HG02973 (cell line): ENCODE results near the gene NR0B2.
A peak's percentile ranks its signal among the peaks of the same experiment; 100 is the strongest.
"Not testable (repeated sequence)": the region's sequence is repeated elsewhere in the genome, so short reads cannot be mapped to it uniquely, and the experiment has no call there.

ENCODE experiments used
- ATAC-seq: cut with Tn5 transposase; IDR thresholded peaks from one replicate; pipeline ENCODE4 v1.9.1; 2021; ENCODE audit warnings: moderate library complexity; ENCODE audit not compliant: unreplicated experiment

The NR0B2 gene

GRCh38 chr1:26894263-26894662, 19.5 kb downstream of the NR0B2 start:
- no peak for ATAC-seq

- ATAC-seq: peak; percentile 14
Observed at GRCh38 chr1:26890467-26890796, 23.3 kb downstream of the NR0B2 start.

GRCh38 chr1:26889551-26890466, 24.0 kb downstream of the NR0B2 start, which contains the start of gene GPN2:
Gene GPN2, minus strand, starts transcription at chr1:26890283. Its CDS starts 187 bp downstream, at chr1:26890096.
- peak; percentile 78 for ATAC-seq

- ATAC-seq: no peak
Observed at GRCh38 chr1:26888231-26888630, 25.5 kb downstream of the NR0B2 start.

- no peak for ATAC-seq
Observed at GRCh38 chr1:26887125-26887524, 26.6 kb downstream of the NR0B2 start.

GRCh38 chr1:26882696-26883463, 30.9 kb downstream of the NR0B2 start:
- no peak for ATAC-seq

- not testable (repeated sequence) for ATAC-seq
Observed at GRCh38 chr1:26881611-26882010, 32.2 kb downstream of the NR0B2 start.

GRCh38 chr1:26879793-26880192, 34.0 kb downstream of the NR0B2 start:
- ATAC-seq: no peak

- no peak for ATAC-seq
Observed at GRCh38 chr1:26877326-26877725, 36.4 kb downstream of the NR0B2 start.

- no peak for ATAC-seq
Observed at GRCh38 chr1:26874896-26875295, 38.9 kb downstream of the NR0B2 start.

GRCh38 chr1:26873097-26873496, 40.7 kb downstream of the NR0B2 start:
- not testable (repeated sequence) for ATAC-seq

GRCh38 chr1:26864610-26865480, 48.9 kb downstream of the NR0B2 start:
- ATAC-seq: peak; percentile 85

- ATAC-seq: no peak
Observed at GRCh38 chr1:26863685-26864077, 50.1 kb downstream of the NR0B2 start.

- ATAC-seq: no peak
Observed at GRCh38 chr1:26862781-26863684, 50.7 kb downstream of the NR0B2 start, which contains the start of gene SFN. Gene SFN, plus strand, starts transcription at chr1:26863149. Its CDS starts 64 bp downstream, at chr1:26863213.

- no peak for ATAC-seq
Observed at GRCh38 chr1:26861889-26862378, 51.8 kb downstream of the NR0B2 start.
